GM06990 (cell line): ENCODE measurements around the gene HMCN1.

Source experiments
- DNase-seq: peaks from one replicate; pipeline ENCODE4 v3.0.0-alpha.2; 2011; ENCODE audit not compliant: insufficient read length; ENCODE audit errors: extremely low read depth
- H3K27me3 ChIP-seq: replicated peaks from 2 replicates; pipeline ENCODE4 v1.6.0; 2011; ENCODE audit warnings: low read length; ENCODE audit not compliant: control insufficient read depth, insufficient read depth
- H3K36me3 ChIP-seq: 2 replicates; pipeline ENCODE4 v1.5.1; 2011; ENCODE audit warnings: low read length; ENCODE audit not compliant: control insufficient read depth, insufficient read depth
- H3K4me3 ChIP-seq: replicated peaks from 2 replicates; pipeline ENCODE4 v1.5.1; 2011; ENCODE audit warnings: low read depth, mild to moderate bottlenecking, control low read depth, low read length
- CTCF ChIP-seq: IDR thresholded peaks from 2 replicates; pipeline ENCODE4 v1.5.1; 2011; ENCODE audit warnings: low read length, control low read depth, mild to moderate bottlenecking, inconsistent platforms; ENCODE audit not compliant: insufficient read depth, poor library complexity, severe bottlenecking

The HMCN1 gene

GRCh38 chr1:186033847-186034271, 299.7 kb downstream of the HMCN1 start:
- DNase-seq: no peak
- no peaks in the 10 kb centered on the region for H3K36me3 ChIP-seq
- TF ChIP-seq CTCF: no peak

DNA sequence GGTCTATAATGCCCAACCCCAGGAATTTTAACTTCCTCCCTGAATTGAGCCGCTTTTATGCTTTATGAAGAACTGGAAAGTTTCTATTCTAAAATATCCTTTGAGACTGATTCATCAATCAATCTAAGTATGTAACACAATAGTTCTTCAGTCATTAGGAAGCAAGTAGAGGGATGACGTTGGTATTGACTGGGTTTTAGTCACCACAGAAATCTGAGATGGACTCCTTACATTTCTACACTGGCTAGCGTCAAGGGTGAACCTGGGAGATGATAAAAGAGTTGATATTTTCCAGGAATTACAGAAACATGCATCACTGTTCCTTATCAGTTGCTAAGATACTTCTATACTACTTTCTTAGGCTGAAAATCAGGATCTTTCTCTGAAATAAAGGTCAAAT, 308.0 kb downstream of the HMCN1 start:
- Histone ChIP-seq H3K4me3 (no peak overlapping the region), H3K27me3 (no peaks in the 10 kb centered on the region), H3K36me3 (no peaks in the 10 kb centered on the region)
- no peak for DNase-seq
- TF ChIP-seq CTCF: no peak

More at GRCh38 chr1:186033847-186034271, 299.7 kb downstream of the HMCN1 start:
- Histone ChIP-seq H3K27me3 (no peaks in the 10 kb centered on the region), H3K4me3 (no peak overlapping the region)

- TF ChIP-seq CTCF: no peak
- no peak for DNase-seq
- H3K4me3 ChIP-seq: no peak overlapping the region
- no peaks in the 10 kb centered on the region for H3K27me3 ChIP-seq
- no peaks in the 10 kb centered on the region for H3K36me3 ChIP-seq
Observed at GRCh38 chr1:186043296-186043695, 309.1 kb downstream of the HMCN1 start.

GRCh38 chr1:186044079-186044685, 310.0 kb downstream of the HMCN1 start:
- Histone ChIP-seq H3K27me3 (no peaks in the 10 kb centered on the region), H3K4me3 (no peak overlapping the region), H3K36me3 (no peaks in the 10 kb centered on the region)
- no peak for TF ChIP-seq CTCF
- no peak for DNase-seq

GRCh38 chr1:186046437-186047211, 312.4 kb downstream of the HMCN1 start:
- DNase-seq: no peak
- no peak for TF ChIP-seq CTCF
- no peaks in the 10 kb centered on the region for H3K36me3 ChIP-seq
- no peaks in the 10 kb centered on the region for H3K27me3 ChIP-seq
- no peak overlapping the region for H3K4me3 ChIP-seq
